ENCODE results near the gene RPL35A.
"Not testable (repeated sequence)": the region's sequence is repeated elsewhere in the genome, so short reads cannot be mapped to it uniquely, and the experiment has no call there.

Gene RPL35A

DNA sequence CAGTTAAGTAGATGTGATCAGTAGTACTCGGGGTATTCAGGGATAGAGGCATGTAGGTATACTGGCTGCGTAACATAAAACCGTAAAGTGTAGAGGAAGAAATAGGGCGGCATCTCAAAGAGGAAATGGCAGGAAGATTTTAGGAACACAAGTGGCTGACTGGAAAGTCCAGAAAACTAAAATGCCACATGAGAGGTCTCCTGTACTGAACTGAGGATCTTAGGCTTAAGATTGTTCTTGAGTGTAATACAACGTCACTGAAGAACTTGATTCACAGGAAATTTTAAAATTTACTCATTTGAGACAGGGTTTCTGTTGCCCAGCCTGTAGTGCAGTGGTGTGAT, 7.8 kb downstream of the RPL35A start:
- peaks cover 11% of the 10 kb centered on the region for H3K4me1 ChIP-seq (ENCODE audit: control insufficient read depth, insufficient read depth, low read length)
- H3K4me3 ChIP-seq (ENCODE audit: low read length), result no peak overlapping the region
- H3K36me3 ChIP-seq (ENCODE audit: control insufficient read depth, insufficient read depth, low read length), result peaks cover 27% of the 10 kb centered on the region
- no peak overlapping the region for H3K27ac ChIP-seq (ENCODE audit: low read depth, low read length)
- H3K9ac ChIP-seq (ENCODE audit: low read length), result no peak overlapping the region
- H3K27me3 ChIP-seq (ENCODE audit: control insufficient read depth, insufficient read depth, low read length), result no peaks in the 10 kb centered on the region

DNA sequence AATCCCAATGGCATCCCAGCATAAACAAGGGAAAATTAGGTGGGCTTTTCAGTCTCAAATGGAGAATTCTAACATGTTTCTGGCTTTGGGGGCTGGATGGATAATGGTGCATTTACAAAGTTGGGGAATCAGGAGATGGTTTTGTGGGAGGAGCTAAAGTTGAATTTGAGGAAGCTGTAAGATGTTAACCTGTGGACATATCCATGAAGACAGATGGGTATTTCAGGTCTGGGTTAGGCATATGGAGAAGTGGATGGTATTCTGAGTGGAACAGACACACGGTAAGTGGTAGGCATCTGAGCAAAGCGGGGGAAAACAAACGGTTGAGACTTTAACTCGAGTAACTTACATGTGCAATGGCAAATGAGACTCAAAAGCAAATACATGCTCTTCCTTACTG, 8.4 kb downstream of the RPL35A start:
- no peaks in the 10 kb centered on the region for H3K27me3 ChIP-seq (ENCODE audit: control insufficient read depth, insufficient read depth, low read length)
- no peak overlapping the region for H3K4me3 ChIP-seq (ENCODE audit: low read length)
- peaks cover 11% of the 10 kb centered on the region for H3K4me1 ChIP-seq (ENCODE audit: control insufficient read depth, insufficient read depth, low read length)
- H3K27ac ChIP-seq (ENCODE audit: low read depth, low read length), result no peak overlapping the region
- no peak overlapping the region for H3K9ac ChIP-seq (ENCODE audit: low read length)
- H3K36me3 ChIP-seq (ENCODE audit: control insufficient read depth, insufficient read depth, low read length), result peaks cover 24% of the 10 kb centered on the region

DNA sequence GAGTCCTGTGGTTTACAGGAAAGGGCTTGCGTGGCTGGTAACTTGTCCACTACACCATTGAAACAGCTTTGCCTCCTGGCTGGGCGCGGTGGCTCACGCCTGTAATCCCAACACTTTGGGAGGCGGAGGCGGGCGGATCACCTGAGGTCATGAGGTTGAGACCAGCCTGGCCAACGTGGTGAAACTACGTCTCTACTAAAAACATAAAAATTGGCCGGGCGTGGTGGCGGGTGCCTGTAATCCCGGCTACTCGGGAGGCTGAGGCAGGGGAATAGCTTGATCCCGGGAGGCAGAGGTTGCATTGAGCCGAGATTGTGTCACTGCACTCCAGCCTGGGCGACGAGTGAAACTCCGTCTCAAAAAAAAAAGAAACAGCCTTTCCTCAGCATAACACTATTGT, 8.9 kb downstream of the RPL35A start:
- not testable (repeated sequence) for H3K4me3 ChIP-seq (ENCODE audit: low read length); H3K9ac ChIP-seq (ENCODE audit: low read length); H3K27me3 ChIP-seq (ENCODE audit: control insufficient read depth, insufficient read depth, low read length)
- peaks cover 11% of the 10 kb centered on the region for H3K4me1 ChIP-seq (ENCODE audit: control insufficient read depth, insufficient read depth, low read length)
- peak overlapping the region; percentile 76 for H3K27ac ChIP-seq (ENCODE audit: low read depth, low read length)
- H3K36me3 ChIP-seq (ENCODE audit: control insufficient read depth, insufficient read depth, low read length), result peaks cover 19% of the 10 kb centered on the region

DNA sequence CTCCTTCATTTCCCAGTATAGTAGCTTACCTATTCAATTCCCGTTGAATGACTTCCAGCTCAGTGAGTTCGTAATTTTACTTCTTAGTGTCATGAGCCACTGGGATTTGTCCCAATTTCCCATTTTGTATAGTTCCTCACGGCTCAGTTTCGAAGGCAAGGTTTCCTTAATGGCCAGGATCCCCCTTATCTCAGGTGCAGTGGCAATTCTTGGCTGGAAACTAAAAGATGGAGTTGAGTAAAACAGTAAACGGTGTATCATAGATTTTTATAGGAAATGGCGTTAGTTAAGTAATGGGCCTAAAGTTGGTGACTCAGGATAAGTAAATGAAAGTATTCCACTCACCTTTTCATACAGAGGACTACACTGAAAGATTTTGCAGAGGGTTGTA, 9.5 kb downstream of the RPL35A start:
- H3K27me3 ChIP-seq (ENCODE audit: control insufficient read depth, insufficient read depth, low read length), result no peaks in the 10 kb centered on the region
- H3K4me1 ChIP-seq (ENCODE audit: control insufficient read depth, insufficient read depth, low read length), result peaks cover 11% of the 10 kb centered on the region
- H3K4me3 ChIP-seq (ENCODE audit: low read length), result peak overlapping the region; percentile 68
- no peak overlapping the region for H3K9ac ChIP-seq (ENCODE audit: low read length)
- H3K27ac ChIP-seq (ENCODE audit: low read depth, low read length), result peak overlapping the region; percentile 76
- H3K36me3 ChIP-seq (ENCODE audit: control insufficient read depth, insufficient read depth, low read length), result peaks cover 15% of the 10 kb centered on the region

DNA sequence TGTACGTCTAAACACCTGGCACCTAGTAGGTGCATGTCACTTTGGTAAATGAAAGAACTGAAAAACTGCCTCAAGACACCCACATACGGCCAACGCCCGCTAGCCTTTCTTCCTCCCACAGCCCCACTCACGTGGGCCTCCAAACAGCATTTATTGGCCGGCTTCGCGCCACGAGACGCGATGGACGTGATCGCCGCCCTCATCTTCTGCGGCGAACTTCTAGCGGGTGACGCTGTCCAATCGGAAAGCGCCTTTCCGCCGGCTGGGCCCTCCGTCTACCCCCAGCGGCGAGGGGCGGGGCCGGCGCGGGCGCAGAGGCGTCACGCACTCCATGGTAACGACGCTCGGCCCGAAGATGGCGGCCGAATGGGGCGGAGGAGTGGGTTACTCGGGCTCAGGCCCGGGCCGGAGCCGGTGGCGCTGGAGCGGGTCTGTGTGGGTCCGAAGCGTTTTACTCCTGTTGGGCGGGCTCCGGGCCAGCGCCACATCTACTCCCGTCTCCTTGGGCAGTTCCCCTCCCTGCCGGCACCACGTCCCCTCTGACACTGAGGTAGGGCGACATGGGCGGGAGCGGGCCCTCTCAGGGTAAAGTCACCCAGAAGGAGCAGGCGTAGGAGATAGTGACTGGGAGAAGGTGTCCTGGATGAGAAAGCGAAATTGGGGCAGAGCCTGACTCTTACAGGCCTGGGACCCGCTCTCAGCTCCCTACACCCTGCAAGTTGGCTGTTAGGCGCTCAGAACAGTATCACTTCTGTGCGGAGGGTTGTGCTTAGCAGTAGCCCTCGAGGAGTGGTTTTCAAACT, 10.1 kb downstream of the RPL35A start, which contains the start of gene LMLN:
LMLN (plus strand) TSS at position 327 of the 803 bp plus-strand sequence; CDS start at position 356, 29 bp downstream.
- H3K9ac ChIP-seq (ENCODE audit: low read length), result peak within 1 kb of the TSS; percentile 54
- H3K27ac ChIP-seq (ENCODE audit: low read depth, low read length), result peak within 1 kb of the TSS; percentile 76

DNA sequence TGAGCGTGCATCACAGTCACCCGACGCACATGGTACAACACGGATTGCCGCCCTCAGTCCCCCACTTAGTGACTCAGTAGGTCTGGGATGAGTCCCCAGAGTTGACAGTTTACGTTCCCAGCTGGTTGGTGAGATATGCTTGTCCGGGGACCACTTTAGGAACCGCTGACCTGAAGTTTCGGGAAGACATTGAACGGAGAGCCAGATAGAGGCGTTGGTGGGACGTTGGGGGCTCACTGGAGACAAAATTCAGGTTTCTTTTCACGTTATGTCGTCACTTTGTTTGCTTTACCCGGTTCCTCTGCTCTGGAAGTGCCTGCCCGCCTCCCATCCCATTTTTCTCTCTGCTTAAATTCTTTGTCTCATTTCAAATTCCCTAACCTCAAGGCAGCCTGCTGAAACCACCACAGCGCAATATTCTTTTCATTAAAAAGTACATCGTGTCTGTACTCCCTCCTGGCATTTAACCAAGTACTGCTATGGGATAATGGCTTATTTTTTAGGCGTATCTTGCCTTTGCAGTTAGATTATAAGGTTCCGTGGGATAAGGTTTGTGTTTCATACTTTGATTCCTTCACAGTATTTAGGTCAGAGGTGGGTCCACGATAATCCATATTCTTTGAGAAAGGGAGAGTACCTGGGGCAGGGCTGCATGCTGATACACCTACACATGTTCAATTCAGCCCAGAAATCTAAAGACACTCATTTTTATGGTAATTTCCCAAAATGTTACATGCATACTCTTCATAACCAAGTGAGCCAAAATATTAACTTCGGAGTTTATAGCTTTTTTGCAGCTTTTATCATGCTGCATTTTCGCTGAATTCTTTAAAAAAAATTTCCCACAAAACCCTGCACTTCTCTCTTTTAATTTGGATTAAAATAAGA, 10.9 kb downstream of the RPL35A start:
- Histone ChIP-seq H3K27me3 (ENCODE audit: control insufficient read depth, insufficient read depth, low read length) (no peaks in the 10 kb centered on the region), H3K4me1 (ENCODE audit: control insufficient read depth, insufficient read depth, low read length) (peaks cover 11% of the 10 kb centered on the region), H3K36me3 (ENCODE audit: control insufficient read depth, insufficient read depth, low read length) (peaks cover 2% of the 10 kb centered on the region), H3K9ac (ENCODE audit: low read length) (peak overlapping the region; percentile 54), H3K4me3 (ENCODE audit: low read length) (peak overlapping the region; percentile 90), H3K27ac (ENCODE audit: low read depth, low read length) (peak overlapping the region; percentile 72)

More for the DNA sequence above, 10.1 kb downstream of the RPL35A start, which contains the start of gene LMLN:
- H3K4me3 ChIP-seq (ENCODE audit: low read length), result peak within 1 kb of the TSS; percentile 90
- peaks cover 11% of the 10 kb centered on the region for H3K4me1 ChIP-seq (ENCODE audit: control insufficient read depth, insufficient read depth, low read length)
- no peaks in the 10 kb centered on the region for H3K27me3 ChIP-seq (ENCODE audit: control insufficient read depth, insufficient read depth, low read length)
- H3K36me3 ChIP-seq (ENCODE audit: control insufficient read depth, insufficient read depth, low read length), result peaks cover 9% of the 10 kb centered on the region

DNA sequence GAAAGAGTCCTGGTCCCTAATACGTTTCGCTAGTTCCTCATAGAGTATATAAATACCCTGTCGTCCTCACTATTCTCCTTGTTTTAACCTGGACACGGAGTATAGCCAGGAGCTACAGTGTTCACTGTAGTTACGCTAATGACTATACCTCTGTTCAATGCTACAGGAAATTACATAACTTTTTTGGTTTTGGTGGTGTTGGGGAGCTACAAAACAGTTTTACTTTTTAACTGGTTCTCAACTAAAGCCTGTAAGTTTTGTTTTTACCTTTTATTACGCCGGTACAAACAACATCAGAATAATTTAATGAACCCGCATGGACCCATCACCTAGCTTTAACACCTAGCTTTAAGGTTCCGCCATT, 11.6 kb downstream of the RPL35A start:
- Histone ChIP-seq H3K27me3 (ENCODE audit: control insufficient read depth, insufficient read depth, low read length) (no peaks in the 10 kb centered on the region), H3K27ac (ENCODE audit: low read depth, low read length) (no peak overlapping the region), H3K9ac (ENCODE audit: low read length) (no peak overlapping the region), H3K4me3 (ENCODE audit: low read length) (no peak overlapping the region), H3K36me3 (ENCODE audit: control insufficient read depth, insufficient read depth, low read length) (no peaks in the 10 kb centered on the region), H3K4me1 (ENCODE audit: control insufficient read depth, insufficient read depth, low read length) (peaks cover 11% of the 10 kb centered on the region)

DNA sequence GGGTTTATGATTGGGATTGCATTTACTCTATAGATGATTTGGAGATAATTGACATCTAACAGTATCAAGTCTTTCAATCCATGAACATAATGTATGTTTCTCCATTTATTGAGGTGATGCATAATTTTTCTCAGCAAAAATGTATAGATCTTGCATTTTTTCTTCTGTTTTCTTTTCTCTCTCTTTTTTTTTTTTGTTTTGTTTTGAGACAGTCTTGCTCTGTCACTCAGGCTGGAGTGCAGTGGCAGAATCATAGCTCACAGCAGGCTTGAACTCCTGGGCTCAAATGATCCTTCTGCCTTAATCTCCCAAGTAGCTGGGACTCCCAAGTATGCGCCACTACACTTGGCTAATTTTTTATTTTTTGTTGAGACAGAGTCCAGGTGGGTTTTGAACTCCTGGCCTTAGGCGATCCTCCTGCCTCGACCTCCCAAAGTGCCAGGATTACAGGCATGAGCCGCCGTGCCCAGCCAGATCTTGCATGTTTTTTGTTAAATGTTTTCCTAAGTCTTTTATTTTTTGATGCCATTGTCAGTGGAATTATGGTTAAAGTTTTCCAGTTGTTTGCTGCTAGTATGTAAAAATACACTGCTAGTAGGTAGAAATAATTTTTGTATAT, 13.1 kb downstream of the RPL35A start:
- no peak overlapping the region for H3K4me3 ChIP-seq (ENCODE audit: low read length)
- no peaks in the 10 kb centered on the region for H3K27me3 ChIP-seq (ENCODE audit: control insufficient read depth, insufficient read depth, low read length)
- H3K27ac ChIP-seq (ENCODE audit: low read depth, low read length), result no peak overlapping the region
- no peaks in the 10 kb centered on the region for H3K36me3 ChIP-seq (ENCODE audit: control insufficient read depth, insufficient read depth, low read length)
- H3K4me1 ChIP-seq (ENCODE audit: control insufficient read depth, insufficient read depth, low read length), result peaks cover 11% of the 10 kb centered on the region
- no peak overlapping the region for H3K9ac ChIP-seq (ENCODE audit: low read length)

DNA sequence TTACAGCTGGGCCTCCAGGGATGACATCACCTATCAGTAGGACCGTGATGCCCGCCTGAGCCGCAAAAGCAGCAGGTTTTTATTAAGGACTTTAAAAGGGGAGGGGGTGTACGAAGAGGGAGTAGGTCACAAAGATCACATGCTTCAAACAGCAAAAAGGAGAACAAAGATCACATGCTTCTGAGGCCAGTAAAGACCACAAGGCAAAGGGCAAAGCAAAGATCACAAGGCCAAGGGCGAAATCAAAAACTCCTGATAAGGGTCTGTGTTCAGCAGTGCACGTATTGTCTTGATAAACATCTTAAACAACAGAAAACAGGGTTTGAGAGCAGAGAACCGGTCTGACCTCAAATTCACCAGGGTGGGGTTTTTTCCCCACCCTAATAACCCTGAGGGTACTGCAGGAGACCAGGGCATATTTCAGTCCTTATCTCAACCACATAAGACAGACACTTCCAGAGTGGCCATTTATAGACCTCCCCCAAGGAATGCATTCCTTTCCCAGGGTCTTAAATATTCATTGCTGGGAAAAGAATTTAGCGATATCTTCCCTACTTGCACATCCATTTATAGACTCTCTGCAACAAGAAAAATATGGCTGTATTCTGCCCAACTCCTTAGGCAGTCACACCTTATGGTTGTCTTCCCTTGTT, 17.5 kb downstream of the RPL35A start:
- not testable (repeated sequence) for H3K4me3 ChIP-seq (ENCODE audit: low read length); H3K27ac ChIP-seq (ENCODE audit: low read depth, low read length); H3K27me3 ChIP-seq (ENCODE audit: control insufficient read depth, insufficient read depth, low read length); H3K36me3 ChIP-seq (ENCODE audit: control insufficient read depth, insufficient read depth, low read length); H3K9ac ChIP-seq (ENCODE audit: low read length); H3K4me1 ChIP-seq (ENCODE audit: control insufficient read depth, insufficient read depth, low read length)

DNA sequence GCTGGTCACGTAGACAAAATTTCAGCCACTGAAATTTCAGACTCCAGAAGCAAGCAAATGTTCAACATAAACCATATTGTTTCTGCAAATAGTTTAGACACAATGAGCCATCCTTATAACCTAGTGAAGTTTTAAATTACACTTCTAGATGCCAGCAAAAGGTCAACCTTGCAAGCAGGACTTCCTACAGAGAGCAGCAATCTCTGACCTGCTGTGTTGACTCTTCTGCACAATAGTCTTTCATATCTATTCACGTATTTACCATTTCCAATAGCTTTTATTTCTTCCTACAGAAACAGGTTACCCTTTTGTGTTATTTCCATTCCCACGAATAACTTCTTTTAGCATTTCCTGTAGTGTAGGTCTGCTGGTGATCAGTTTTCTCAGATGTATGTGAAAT, 20.6 kb downstream of the RPL35A start:
- Histone ChIP-seq H3K27ac (ENCODE audit: low read depth, low read length) (no peak overlapping the region), H3K27me3 (ENCODE audit: control insufficient read depth, insufficient read depth, low read length) (no peaks in the 10 kb centered on the region), H3K4me1 (ENCODE audit: control insufficient read depth, insufficient read depth, low read length) (no peaks in the 10 kb centered on the region)

DNA sequence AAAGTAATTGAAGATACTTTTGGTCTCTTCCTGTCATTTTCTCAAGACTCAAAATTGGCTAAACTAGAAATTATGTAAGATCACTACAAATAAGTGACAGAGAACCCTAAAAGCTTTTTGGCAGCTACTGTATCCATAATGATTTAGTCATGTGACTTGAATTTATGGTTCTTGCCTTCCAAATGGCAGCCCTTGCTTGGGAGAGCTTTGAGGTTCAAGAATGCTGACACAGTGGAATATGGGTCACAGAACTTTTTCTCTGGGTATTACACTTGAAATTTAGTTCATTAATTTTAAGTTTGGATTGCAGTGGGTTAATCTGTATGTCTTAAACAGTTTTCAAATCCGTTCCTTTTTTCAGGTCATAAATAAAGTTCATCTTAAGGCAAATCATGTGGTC, 24.0 kb downstream of the RPL35A start:
- no peak overlapping the region for H3K4me3 ChIP-seq (ENCODE audit: low read length)
- no peak overlapping the region for H3K27ac ChIP-seq (ENCODE audit: low read depth, low read length)
- H3K9ac ChIP-seq (ENCODE audit: low read length), result no peak overlapping the region
- no peaks in the 10 kb centered on the region for H3K4me1 ChIP-seq (ENCODE audit: control insufficient read depth, insufficient read depth, low read length)
- H3K27me3 ChIP-seq (ENCODE audit: control insufficient read depth, insufficient read depth, low read length), result no peaks in the 10 kb centered on the region
- H3K36me3 ChIP-seq (ENCODE audit: control insufficient read depth, insufficient read depth, low read length), result no peaks in the 10 kb centered on the region

More for the DNA sequence above, 20.6 kb downstream of the RPL35A start:
- no peak overlapping the region for H3K9ac ChIP-seq (ENCODE audit: low read length)
- no peaks in the 10 kb centered on the region for H3K36me3 ChIP-seq (ENCODE audit: control insufficient read depth, insufficient read depth, low read length)
- no peak overlapping the region for H3K4me3 ChIP-seq (ENCODE audit: low read length)

DNA sequence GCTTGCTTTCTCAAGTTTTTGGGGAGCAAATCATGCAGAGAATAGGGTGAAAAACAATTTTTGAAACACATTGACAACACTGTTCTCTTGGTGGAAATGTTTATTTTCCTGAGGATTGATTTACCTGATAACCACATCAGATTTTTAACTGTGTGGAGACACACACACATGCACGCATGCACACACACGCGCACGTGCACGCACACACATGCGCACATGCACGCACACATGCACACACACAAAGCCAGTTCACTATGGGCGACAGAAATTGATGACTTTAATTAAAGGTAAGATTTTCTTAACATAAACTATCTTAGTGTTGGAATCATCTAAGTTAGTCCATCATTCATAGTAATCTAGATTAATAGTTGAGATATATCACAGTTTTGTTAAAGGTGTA, 25.3 kb downstream of the RPL35A start:
- H3K9ac ChIP-seq (ENCODE audit: low read length), result no peak overlapping the region
- H3K27me3 ChIP-seq (ENCODE audit: control insufficient read depth, insufficient read depth, low read length), result no peaks in the 10 kb centered on the region
- no peak overlapping the region for H3K27ac ChIP-seq (ENCODE audit: low read depth, low read length)
- no peaks in the 10 kb centered on the region for H3K36me3 ChIP-seq (ENCODE audit: control insufficient read depth, insufficient read depth, low read length)
- H3K4me1 ChIP-seq (ENCODE audit: control insufficient read depth, insufficient read depth, low read length), result no peaks in the 10 kb centered on the region
- H3K4me3 ChIP-seq (ENCODE audit: low read length), result no peak overlapping the region
